ENCODE results near the gene WASHC4. TPM values are rescaled to one million over a fixed set of nuclear protein-coding genes. Genes with fewer than 3 reads are reported as not detected.

Gene WASHC4
- total and polyA plus RNA-seq, 4 donors, result 28.9 to 136 (median 51.9) TPM

GRCh38 chr12:105076913-105077312, 30.6 kb upstream of the WASHC4 start:
- WGBS (ENCODE audit: insufficient coverage), result 85% methylated on average over 2 of the region's 3 CpGs
- Histone ChIP-seq H3K27ac (ENCODE audit: low read depth, low read length) (no peak overlapping the region), H3K27me3 (ENCODE audit: control insufficient read depth, insufficient read depth, low read length) (no peaks in the 10 kb centered on the region), H3K4me3 (ENCODE audit: low read depth, low read length) (no peak overlapping the region), H3K4me1 (ENCODE audit: control insufficient read depth, insufficient read depth, low read length) (no peaks in the 10 kb centered on the region), H3K36me3 (ENCODE audit: control insufficient read depth, insufficient read depth, low read length) (no peaks in the 10 kb centered on the region), H3K9me3 (ENCODE audit: control insufficient read depth, insufficient read depth, low read length) (no peaks in the 10 kb centered on the region)
- no peak for DNase-seq (ENCODE audit: low read depth in 4 of 6, low spot score in 6 of 6)

- H3K9me3 ChIP-seq (ENCODE audit: control insufficient read depth, insufficient read depth, low read length), result no peaks in the 10 kb centered on the region
- no peaks in the 10 kb centered on the region for H3K27me3 ChIP-seq (ENCODE audit: control insufficient read depth, insufficient read depth, low read length)
- H3K4me1 ChIP-seq (ENCODE audit: control insufficient read depth, insufficient read depth, low read length), result no peaks in the 10 kb centered on the region
- H3K4me3 ChIP-seq (ENCODE audit: low read depth, low read length), result no peak overlapping the region
- WGBS (ENCODE audit: insufficient coverage), result 75% methylated on average over 7 of the region's 7 CpGs
- no peak overlapping the region for H3K27ac ChIP-seq (ENCODE audit: low read depth, low read length)
- no peaks in the 10 kb centered on the region for H3K36me3 ChIP-seq (ENCODE audit: control insufficient read depth, insufficient read depth, low read length)
- peak in 1 of 6 donors; percentile 34 for DNase-seq (ENCODE audit: low read depth in 4 of 6, low spot score in 6 of 6)
Observed at GRCh38 chr12:105077435-105077834, 30.1 kb upstream of the WASHC4 start.

GRCh38 chr12:105078712-105079570, 28.6 kb upstream of the WASHC4 start:
- Histone ChIP-seq H3K4me3 (ENCODE audit: low read depth, low read length) (no peak overlapping the region), H3K9me3 (ENCODE audit: control insufficient read depth, insufficient read depth, low read length) (no peaks in the 10 kb centered on the region), H3K27ac (ENCODE audit: low read depth, low read length) (no peak overlapping the region), H3K36me3 (ENCODE audit: control insufficient read depth, insufficient read depth, low read length) (no peaks in the 10 kb centered on the region), H3K4me1 (ENCODE audit: control insufficient read depth, insufficient read depth, low read length) (peaks cover 11% of the 10 kb centered on the region), H3K27me3 (ENCODE audit: control insufficient read depth, insufficient read depth, low read length) (no peaks in the 10 kb centered on the region)
- 72% methylated on average over 8 of the region's 11 CpGs for WGBS (ENCODE audit: insufficient coverage)
- DNase-seq (ENCODE audit: low read depth in 4 of 6, low spot score in 6 of 6), result peak in 1 of 6 donors; percentile 8

GRCh38 chr12:105083031-105083430, 24.5 kb upstream of the WASHC4 start:
- peak overlapping the region; percentile 54 for H3K27ac ChIP-seq (ENCODE audit: low read depth, low read length)
- H3K4me3 ChIP-seq (ENCODE audit: low read depth, low read length), result peak overlapping the region; percentile 53
- no peaks in the 10 kb centered on the region for H3K36me3 ChIP-seq (ENCODE audit: control insufficient read depth, insufficient read depth, low read length)
- DNase-seq (ENCODE audit: low read depth in 4 of 6, low spot score in 6 of 6), result peak in 1 of 6 donors; percentile 61
- no peaks in the 10 kb centered on the region for H3K27me3 ChIP-seq (ENCODE audit: control insufficient read depth, insufficient read depth, low read length)
- peaks cover 19% of the 10 kb centered on the region for H3K4me1 ChIP-seq (ENCODE audit: control insufficient read depth, insufficient read depth, low read length)
- WGBS (ENCODE audit: insufficient coverage), result no CpG with 5 or more reads among the region's 5 CpGs
- H3K9me3 ChIP-seq (ENCODE audit: control insufficient read depth, insufficient read depth, low read length), result no peaks in the 10 kb centered on the region

GRCh38 chr12:105083551-105084105, 23.9 kb upstream of the WASHC4 start:
- peak in 3 of 6 donors; percentile 58 to 90 (median 88) for DNase-seq (ENCODE audit: low read depth in 4 of 6, low spot score in 6 of 6)
- H3K36me3 ChIP-seq (ENCODE audit: control insufficient read depth, insufficient read depth, low read length), result no peaks in the 10 kb centered on the region
- 2% methylated on average over 15 of the region's 18 CpGs for WGBS (ENCODE audit: insufficient coverage)
- peak overlapping the region; percentile 54 for H3K27ac ChIP-seq (ENCODE audit: low read depth, low read length)
- peak overlapping the region; percentile 53 for H3K4me3 ChIP-seq (ENCODE audit: low read depth, low read length)
- no peaks in the 10 kb centered on the region for H3K27me3 ChIP-seq (ENCODE audit: control insufficient read depth, insufficient read depth, low read length)
- H3K9me3 ChIP-seq (ENCODE audit: control insufficient read depth, insufficient read depth, low read length), result no peaks in the 10 kb centered on the region
- H3K4me1 ChIP-seq (ENCODE audit: control insufficient read depth, insufficient read depth, low read length), result peaks cover 19% of the 10 kb centered on the region

- WGBS (ENCODE audit: insufficient coverage), result 17% methylated on average over 61 of the region's 75 CpGs
- H3K4me1 ChIP-seq (ENCODE audit: control insufficient read depth, insufficient read depth, low read length), result peaks cover 19% of the 10 kb centered on the region
- DNase-seq (ENCODE audit: low read depth in 4 of 6, low spot score in 6 of 6), result peak in 2 of 6 donors; percentile 81 to 85
- H3K27ac ChIP-seq (ENCODE audit: low read depth, low read length), result peak within 1 kb of the TSS; percentile 54
- H3K36me3 ChIP-seq (ENCODE audit: control insufficient read depth, insufficient read depth, low read length), result no peaks in the 10 kb centered on the region
- H3K9me3 ChIP-seq (ENCODE audit: control insufficient read depth, insufficient read depth, low read length), result no peaks in the 10 kb centered on the region
- no peaks in the 10 kb centered on the region for H3K27me3 ChIP-seq (ENCODE audit: control insufficient read depth, insufficient read depth, low read length)
- H3K4me3 ChIP-seq (ENCODE audit: low read depth, low read length), result peak within 1 kb of the TSS; percentile 53
Observed at GRCh38 chr12:105084251-105085250, 23.0 kb upstream of the WASHC4 start, which contains the start of gene ALDH1L2. Gene ALDH1L2, minus strand, starts transcription at chr12:105084458. Its CDS starts 22 bp downstream, at chr12:105084436.

- H3K4me3 ChIP-seq (ENCODE audit: low read depth, low read length), result no peak overlapping the region
- no peaks in the 10 kb centered on the region for H3K27me3 ChIP-seq (ENCODE audit: control insufficient read depth, insufficient read depth, low read length)
- 81% methylated on average over 4 of the region's 6 CpGs for WGBS (ENCODE audit: insufficient coverage)
- H3K4me1 ChIP-seq (ENCODE audit: control insufficient read depth, insufficient read depth, low read length), result peaks cover 19% of the 10 kb centered on the region
- no peaks in the 10 kb centered on the region for H3K36me3 ChIP-seq (ENCODE audit: control insufficient read depth, insufficient read depth, low read length)
- H3K9me3 ChIP-seq (ENCODE audit: control insufficient read depth, insufficient read depth, low read length), result no peaks in the 10 kb centered on the region
- peak in 1 of 6 donors; percentile 18 for DNase-seq (ENCODE audit: low read depth in 4 of 6, low spot score in 6 of 6)
- H3K27ac ChIP-seq (ENCODE audit: low read depth, low read length), result no peak overlapping the region
Observed at GRCh38 chr12:105085501-105085900, 22.0 kb upstream of the WASHC4 start.

- peaks cover 2% of the 10 kb centered on the region for H3K4me1 ChIP-seq (ENCODE audit: control insufficient read depth, insufficient read depth, low read length)
- no peak overlapping the region for H3K4me3 ChIP-seq (ENCODE audit: low read depth, low read length)
- no peak overlapping the region for H3K27ac ChIP-seq (ENCODE audit: low read depth, low read length)
- WGBS (ENCODE audit: insufficient coverage), result 100% methylated on average over 2 of the region's 3 CpGs
- no peak for DNase-seq (ENCODE audit: low read depth in 4 of 6, low spot score in 6 of 6)
- H3K9me3 ChIP-seq (ENCODE audit: control insufficient read depth, insufficient read depth, low read length), result no peaks in the 10 kb centered on the region
- H3K36me3 ChIP-seq (ENCODE audit: control insufficient read depth, insufficient read depth, low read length), result no peaks in the 10 kb centered on the region
- H3K27me3 ChIP-seq (ENCODE audit: control insufficient read depth, insufficient read depth, low read length), result no peaks in the 10 kb centered on the region
Observed at GRCh38 chr12:105089817-105090216, 17.7 kb upstream of the WASHC4 start.

- no peak for DNase-seq (ENCODE audit: low read depth in 4 of 6, low spot score in 6 of 6)
- 73% methylated on average over 4 of the region's 6 CpGs for WGBS (ENCODE audit: insufficient coverage)
- Histone ChIP-seq H3K9me3 (ENCODE audit: control insufficient read depth, insufficient read depth, low read length) (no peaks in the 10 kb centered on the region), H3K27ac (ENCODE audit: low read depth, low read length) (no peak overlapping the region), H3K36me3 (ENCODE audit: control insufficient read depth, insufficient read depth, low read length) (no peaks in the 10 kb centered on the region), H3K27me3 (ENCODE audit: control insufficient read depth, insufficient read depth, low read length) (no peaks in the 10 kb centered on the region), H3K4me1 (ENCODE audit: control insufficient read depth, insufficient read depth, low read length) (no peaks in the 10 kb centered on the region), H3K4me3 (ENCODE audit: low read depth, low read length) (no peak overlapping the region)
Observed at GRCh38 chr12:105090361-105090760, 17.2 kb upstream of the WASHC4 start.

Data from spinal cord (tissue), 10 donors.